ENCODE measurements around the gene ZNF532.

DNA sequence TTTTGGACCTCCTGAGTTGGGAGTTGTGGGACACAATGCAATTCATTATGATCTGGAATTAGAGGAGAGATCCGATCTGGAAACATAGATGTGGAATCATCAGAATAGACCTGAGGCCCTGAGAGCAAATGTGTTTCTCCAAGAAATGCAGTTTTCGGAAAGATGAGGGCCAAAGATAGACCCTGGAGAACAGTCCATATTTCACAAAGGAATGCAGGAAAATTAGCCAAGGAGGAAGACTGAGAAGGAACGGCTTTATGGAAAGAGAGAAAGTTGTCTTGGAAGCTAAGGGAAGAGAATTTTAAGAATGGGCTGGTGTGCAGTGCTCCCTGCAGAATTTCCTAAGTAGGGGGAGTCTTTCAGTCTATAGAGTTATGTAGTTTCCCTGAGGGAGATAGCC lies 11.1 kb upstream of the ZNF532 start:
- TF ChIP-seq, protein P1, sequence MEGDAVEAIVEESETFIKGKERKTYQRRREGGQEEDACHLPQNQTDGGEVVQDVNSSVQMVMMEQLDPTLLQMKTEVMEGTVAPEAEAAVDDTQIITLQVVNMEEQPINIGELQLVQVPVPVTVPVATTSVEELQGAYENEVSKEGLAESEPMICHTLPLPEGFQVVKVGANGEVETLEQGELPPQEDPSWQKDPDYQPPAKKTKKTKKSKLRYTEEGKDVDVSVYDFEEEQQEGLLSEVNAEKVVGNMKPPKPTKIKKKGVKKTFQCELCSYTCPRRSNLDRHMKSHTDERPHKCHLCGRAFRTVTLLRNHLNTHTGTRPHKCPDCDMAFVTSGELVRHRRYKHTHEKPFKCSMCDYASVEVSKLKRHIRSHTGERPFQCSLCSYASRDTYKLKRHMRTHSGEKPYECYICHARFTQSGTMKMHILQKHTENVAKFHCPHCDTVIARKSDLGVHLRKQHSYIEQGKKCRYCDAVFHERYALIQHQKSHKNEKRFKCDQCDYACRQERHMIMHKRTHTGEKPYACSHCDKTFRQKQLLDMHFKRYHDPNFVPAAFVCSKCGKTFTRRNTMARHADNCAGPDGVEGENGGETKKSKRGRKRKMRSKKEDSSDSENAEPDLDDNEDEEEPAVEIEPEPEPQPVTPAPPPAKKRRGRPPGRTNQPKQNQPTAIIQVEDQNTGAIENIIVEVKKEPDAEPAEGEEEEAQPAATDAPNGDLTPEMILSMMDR (IDR thresholded peaks at IDR 0.05; ENCODE audit: low read depth, low read length): no peak
- TF ChIP-seq POLR2A (IDR thresholded peaks at IDR 0.05; ENCODE audit: extremely low read depth, insufficient read length): no peak
